Measurements from ENCODE around the gene MAEA.
"Not testable (repeated sequence)": the region's sequence is repeated elsewhere in the genome, so short reads cannot be mapped to it uniquely, and the experiment has no call there.

Gene MAEA

GRCh38 chr4:1321946-1322650 is 32.4 kb downstream of the MAEA start:
- DNase-seq (ENCODE audit: low spot score) = no peak

- no peak for DNase-seq (ENCODE audit: low spot score)
These were observed 33.6 kb downstream of the MAEA start for GRCh38 chr4:1323280-1323634.

GRCh38 chr4:1323635-1324442 is 34.1 kb downstream of the MAEA start:
- DNase-seq (ENCODE audit: low spot score) = no peak

GRCh38 chr4:1324443-1325175 is 34.9 kb downstream of the MAEA start:
- DNase-seq (ENCODE audit: low spot score) = not testable (repeated sequence)

- no peak for DNase-seq (ENCODE audit: low spot score)
These were observed 35.4 kb downstream of the MAEA start for GRCh38 chr4:1325176-1325480.

- no peak for DNase-seq (ENCODE audit: low spot score)
These were observed 36.3 kb downstream of the MAEA start for GRCh38 chr4:1325681-1326635.

GRCh38 chr4:1326751-1327525 is 37.2 kb downstream of the MAEA start:
- DNase-seq (ENCODE audit: low spot score) = no peak

- DNase-seq (ENCODE audit: low spot score) = no peak
These were observed 38.0 kb downstream of the MAEA start for GRCh38 chr4:1327526-1328266.

GRCh38 chr4:1328267-1329155 is 38.8 kb downstream of the MAEA start:
- no peak for DNase-seq (ENCODE audit: low spot score)

- DNase-seq (ENCODE audit: low spot score) = no peak
These were observed 40.0 kb downstream of the MAEA start for GRCh38 chr4:1329408-1330371.

- peak; percentile 71 for DNase-seq (ENCODE audit: low spot score)
These were observed 41.3 kb downstream of the MAEA start for GRCh38 chr4:1330761-1331590.

- no peak for DNase-seq (ENCODE audit: low spot score)
These were observed 42.1 kb downstream of the MAEA start for GRCh38 chr4:1331591-1332353.

GRCh38 chr4:1332686-1333085 is 43.0 kb downstream of the MAEA start:
- DNase-seq (ENCODE audit: low spot score) = no peak

- DNase-seq (ENCODE audit: low spot score) = no peak
These were observed 43.6 kb downstream of the MAEA start for GRCh38 chr4:1333256-1333655.

GRCh38 chr4:1333851-1334578 is 44.3 kb downstream of the MAEA start:
- not testable (repeated sequence) for DNase-seq (ENCODE audit: low spot score)

- no peak for DNase-seq (ENCODE audit: low spot score)
These were observed 44.8 kb downstream of the MAEA start for GRCh38 chr4:1334579-1334895.

Measured in CD4-positive, alpha-beta T cell treated with Interleukin-15 for 4 hours (primary cell).